PFSK-1 (cell line): ENCODE results near the gene NADK.

Experiments
- FOXP2 ChIP-seq: optimal IDR thresholded peaks from 2 replicates; pipeline ENCODE3; 2011; ENCODE audit warnings: borderline replicate concordance, control low read depth, inconsistent platforms; ENCODE audit not compliant: insufficient read depth; ENCODE audit errors: extremely low read length, extremely low read depth
- POLR2AphosphoS5 ChIP-seq: IDR thresholded peaks from 2 replicates; pipeline ENCODE4 v1.6.1; 2012; ENCODE audit warnings: low read depth, mild to moderate bottlenecking, control low read depth, low read length, moderate library complexity
- SIN3A ChIP-seq: IDR thresholded peaks from 2 replicates; pipeline ENCODE4 v1.6.1; 2012; ENCODE audit warnings: mild to moderate bottlenecking, low read length, moderate library complexity, borderline replicate concordance; ENCODE audit not compliant: insufficient read depth
- TAF1 ChIP-seq: IDR thresholded peaks from 2 replicates; pipeline ENCODE4 v1.6.1; 2012; ENCODE audit warnings: low read length, control low read depth, borderline replicate concordance; ENCODE audit not compliant: insufficient read depth
- TF ChIP-seq, protein P1 (sequence below), 2 experiments: IDR thresholded peaks; 2 replicates each; pipeline versions ENCODE4 v1.6.1 to v1.8.0; 2011 to 2012; ENCODE audit warnings: low read depth in 2 of 2, low read length in 2 of 2, control low read depth in 1 of 2, inconsistent platforms in 1 of 2, mild to moderate bottlenecking in 1 of 2, moderate library complexity in 1 of 2; ENCODE audit not compliant: insufficient read depth in 1 of 2

DNA sequence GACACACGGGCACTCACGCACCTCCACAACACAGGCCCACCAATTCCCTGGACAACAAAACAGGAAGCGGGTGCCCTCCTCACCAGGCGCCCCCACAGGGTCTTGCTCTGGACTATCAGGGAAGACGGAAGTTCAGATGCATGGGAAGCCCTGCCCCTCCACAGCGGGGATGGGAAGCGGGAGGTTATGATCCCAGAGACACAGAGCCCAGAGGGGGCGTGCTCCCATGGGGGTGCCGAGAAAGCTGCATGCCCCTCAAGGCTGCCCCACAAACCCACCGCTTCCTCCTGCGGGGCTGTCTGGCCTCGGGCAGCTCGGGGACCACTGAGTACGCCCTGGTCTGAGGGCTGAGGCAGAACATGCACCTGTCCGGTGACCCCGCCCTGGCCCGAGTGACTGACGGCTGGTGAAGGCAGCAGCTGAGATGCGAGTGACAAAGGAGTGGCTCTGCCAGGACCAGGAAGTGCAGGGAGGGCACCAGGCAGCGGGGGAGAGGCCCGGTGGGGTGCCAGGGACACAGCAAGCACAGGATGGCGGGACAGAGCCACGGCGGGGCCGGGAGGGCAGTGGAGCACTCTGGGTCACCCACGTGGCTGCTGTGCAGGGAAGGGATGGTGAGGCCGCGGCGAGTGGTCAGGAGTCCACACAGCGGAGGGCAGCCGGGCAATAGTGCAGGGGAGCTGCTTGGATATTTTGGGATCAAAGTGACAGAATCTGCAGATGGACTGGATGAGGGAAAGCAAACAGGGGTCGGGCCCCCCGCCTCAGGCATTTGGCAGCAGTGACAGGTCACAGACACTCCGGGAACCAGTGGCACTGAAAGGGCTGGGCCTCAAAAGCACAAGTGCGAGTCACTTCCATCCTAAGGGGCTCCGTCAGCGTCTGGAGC lies 18.6 kb downstream of the NADK start:
- no peak for TF ChIP-seq POLR2AphosphoS5
- no peak for TF ChIP-seq TAF1
- TF ChIP-seq SIN3A: no peak
- TF ChIP-seq, protein P1, sequence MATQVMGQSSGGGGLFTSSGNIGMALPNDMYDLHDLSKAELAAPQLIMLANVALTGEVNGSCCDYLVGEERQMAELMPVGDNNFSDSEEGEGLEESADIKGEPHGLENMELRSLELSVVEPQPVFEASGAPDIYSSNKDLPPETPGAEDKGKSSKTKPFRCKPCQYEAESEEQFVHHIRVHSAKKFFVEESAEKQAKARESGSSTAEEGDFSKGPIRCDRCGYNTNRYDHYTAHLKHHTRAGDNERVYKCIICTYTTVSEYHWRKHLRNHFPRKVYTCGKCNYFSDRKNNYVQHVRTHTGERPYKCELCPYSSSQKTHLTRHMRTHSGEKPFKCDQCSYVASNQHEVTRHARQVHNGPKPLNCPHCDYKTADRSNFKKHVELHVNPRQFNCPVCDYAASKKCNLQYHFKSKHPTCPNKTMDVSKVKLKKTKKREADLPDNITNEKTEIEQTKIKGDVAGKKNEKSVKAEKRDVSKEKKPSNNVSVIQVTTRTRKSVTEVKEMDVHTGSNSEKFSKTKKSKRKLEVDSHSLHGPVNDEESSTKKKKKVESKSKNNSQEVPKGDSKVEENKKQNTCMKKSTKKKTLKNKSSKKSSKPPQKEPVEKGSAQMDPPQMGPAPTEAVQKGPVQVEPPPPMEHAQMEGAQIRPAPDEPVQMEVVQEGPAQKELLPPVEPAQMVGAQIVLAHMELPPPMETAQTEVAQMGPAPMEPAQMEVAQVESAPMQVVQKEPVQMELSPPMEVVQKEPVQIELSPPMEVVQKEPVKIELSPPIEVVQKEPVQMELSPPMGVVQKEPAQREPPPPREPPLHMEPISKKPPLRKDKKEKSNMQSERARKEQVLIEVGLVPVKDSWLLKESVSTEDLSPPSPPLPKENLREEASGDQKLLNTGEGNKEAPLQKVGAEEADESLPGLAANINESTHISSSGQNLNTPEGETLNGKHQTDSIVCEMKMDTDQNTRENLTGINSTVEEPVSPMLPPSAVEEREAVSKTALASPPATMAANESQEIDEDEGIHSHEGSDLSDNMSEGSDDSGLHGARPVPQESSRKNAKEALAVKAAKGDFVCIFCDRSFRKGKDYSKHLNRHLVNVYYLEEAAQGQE (IDR thresholded peaks at IDR 0.05; ENCODE audit: insufficient read depth in 1 of 2, low read depth in 2 of 2, low read length in 2 of 2): no peak
- TF ChIP-seq FOXP2: no peak
